ENCODE results near the gene UTF1.

The UTF1 gene

DNA sequence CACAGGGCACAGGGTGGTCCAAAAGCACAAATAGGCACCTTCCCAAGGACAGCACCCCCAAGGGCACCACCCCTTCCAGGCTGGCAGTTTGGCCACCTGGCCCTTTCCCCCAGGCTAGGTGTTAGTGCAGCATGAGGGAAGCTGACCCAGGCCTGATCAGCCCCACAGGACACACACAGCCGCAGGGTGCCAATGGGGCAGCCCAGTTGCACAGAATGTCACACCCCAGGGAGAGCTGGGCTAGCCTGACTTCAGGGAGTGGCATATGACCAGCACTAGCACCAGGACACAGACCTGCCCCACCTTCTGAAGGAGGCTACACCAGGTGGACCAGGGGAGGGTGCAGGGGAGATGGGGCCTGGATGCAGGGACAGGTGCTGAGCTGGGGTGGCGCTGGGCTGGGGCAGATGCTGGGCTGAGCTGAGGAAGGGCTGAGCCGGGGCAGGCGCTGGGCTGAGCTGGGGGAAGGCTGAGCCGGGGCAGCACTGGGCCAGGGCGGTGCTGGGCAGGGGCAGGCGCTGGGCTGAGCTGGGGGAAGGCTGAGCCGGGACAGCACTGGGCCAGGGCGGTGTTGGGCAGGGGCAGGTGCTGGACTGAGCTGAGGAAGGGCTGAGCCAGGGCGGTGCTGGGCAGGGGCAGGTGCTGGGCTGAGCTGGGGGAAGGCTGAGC, 50.5 kb downstream of the UTF1 start:
- DNase-seq = no peak

DNA sequence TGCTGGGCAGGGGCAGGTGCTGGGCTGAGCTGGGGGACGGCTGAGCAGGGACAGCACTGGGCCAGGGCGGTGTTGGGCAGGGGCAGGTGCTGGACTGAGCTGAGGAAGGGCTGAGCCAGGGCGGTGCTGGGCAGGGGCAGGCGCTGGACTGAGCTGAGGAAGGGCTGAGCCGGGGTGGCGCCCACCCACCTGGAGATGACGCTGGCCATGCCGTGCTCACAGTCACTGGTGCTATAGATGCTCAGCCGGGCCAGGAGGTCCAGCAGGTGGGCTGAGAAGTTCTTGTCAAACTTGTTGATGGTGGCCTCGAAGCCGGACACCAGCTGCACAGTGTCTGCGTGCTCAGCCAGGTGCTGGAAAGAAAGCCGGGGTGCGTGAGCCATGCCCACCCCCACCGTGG, 51.1 kb downstream of the UTF1 start:
- DNase-seq = no peak
